Suppressor macrophage treated with lipopolysaccharide for 4 hours (primary cell): ENCODE results near the gene SYNPO2.
"Not testable (repeated sequence)": the region's sequence is repeated elsewhere in the genome, so short reads cannot be mapped to it uniquely, and the experiment has no call there.

Experiments used
- DNase-seq: peaks from one replicate; pipeline ENCODE4 v3.0.0-alpha.2; 2020

SYNPO2 gene

GRCh38 chr4:118977100-118977499 is 88.4 kb downstream of the SYNPO2 start:
- DNase-seq: not testable (repeated sequence)

- DNase-seq: no peak
These were observed 91.1 kb downstream of the SYNPO2 start for GRCh38 chr4:118979712-118980111.

- DNase-seq: no peak
These were observed 92.7 kb downstream of the SYNPO2 start for GRCh38 chr4:118981171-118981838.

- peak; percentile 86 for DNase-seq
These were observed 93.3 kb downstream of the SYNPO2 start for GRCh38 chr4:118981839-118982381.

GRCh38 chr4:118983293-118983692 is 94.6 kb downstream of the SYNPO2 start:
- no peak for DNase-seq

GRCh38 chr4:118983831-118984230 is 95.2 kb downstream of the SYNPO2 start:
- peak; percentile 71 for DNase-seq

GRCh38 chr4:118985170-118986000 is 96.7 kb downstream of the SYNPO2 start:
- DNase-seq: no peak

- DNase-seq: no peak
These were observed 99.4 kb downstream of the SYNPO2 start for GRCh38 chr4:118987959-118988634.

GRCh38 chr4:118988635-118988972 is 100.0 kb downstream of the SYNPO2 start:
- no peak for DNase-seq

- no peak for DNase-seq
These were observed 100.7 kb downstream of the SYNPO2 start for GRCh38 chr4:118989098-118990080.

GRCh38 chr4:118991686-118992085 is 103.0 kb downstream of the SYNPO2 start:
- DNase-seq: peak; percentile 39

GRCh38 chr4:118992149-118992548 is 103.5 kb downstream of the SYNPO2 start:
- no peak for DNase-seq

- no peak for DNase-seq
These were observed 104.7 kb downstream of the SYNPO2 start for GRCh38 chr4:118993333-118993732.

- no peak for DNase-seq
These were observed 105.4 kb downstream of the SYNPO2 start for GRCh38 chr4:118994030-118994429.

- DNase-seq: no peak
These were observed 107.2 kb downstream of the SYNPO2 start for GRCh38 chr4:118995693-118996391.

GRCh38 chr4:118997601-118998000 is 108.9 kb downstream of the SYNPO2 start:
- DNase-seq: no peak

GRCh38 chr4:118999919-119000318 is 111.3 kb downstream of the SYNPO2 start:
- no peak for DNase-seq

GRCh38 chr4:119000400-119000799 is 111.7 kb downstream of the SYNPO2 start:
- no peak for DNase-seq

GRCh38 chr4:119002476-119002875 is 113.8 kb downstream of the SYNPO2 start:
- DNase-seq: peak; percentile 45

GRCh38 chr4:119003001-119003400 is 114.3 kb downstream of the SYNPO2 start:
- DNase-seq: peak; percentile 72

GRCh38 chr4:119005928-119006460 is 117.3 kb downstream of the SYNPO2 start:
- no peak for DNase-seq
